GM19438 (cell line): ENCODE measurements around the gene HPSE2.
"Not testable (repeated sequence)": the region's sequence is repeated elsewhere in the genome, so short reads cannot be mapped to it uniquely, and the experiment has no call there.

Experiments used
- ATAC-seq: cut with Tn5 transposase; IDR thresholded peaks from one replicate; pipeline ENCODE4 v1.9.1; 2021; ENCODE audit warnings: low read depth; ENCODE audit not compliant: unreplicated experiment

The HPSE2 gene

DNA sequence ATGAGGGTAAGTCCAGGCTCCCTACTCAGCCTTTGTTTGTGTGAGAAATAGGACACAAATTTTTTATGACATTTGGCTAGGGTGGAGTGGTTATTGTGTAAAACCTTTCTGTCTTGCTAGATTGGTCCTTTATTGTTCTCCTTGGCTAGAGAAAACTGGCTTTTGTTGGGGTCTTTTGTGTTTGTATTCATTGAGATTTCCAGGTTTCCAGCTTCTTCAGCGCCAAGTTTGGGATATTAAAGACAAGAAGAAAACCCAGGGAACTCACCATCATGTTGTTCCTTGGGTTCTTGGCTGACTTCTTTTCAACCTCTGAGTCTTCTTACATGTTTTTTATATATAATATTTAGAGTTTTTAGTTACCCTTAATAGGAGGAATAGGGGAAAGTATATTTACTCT, 310.0 kb downstream of the HPSE2 start:
- ATAC-seq, result no peak

DNA sequence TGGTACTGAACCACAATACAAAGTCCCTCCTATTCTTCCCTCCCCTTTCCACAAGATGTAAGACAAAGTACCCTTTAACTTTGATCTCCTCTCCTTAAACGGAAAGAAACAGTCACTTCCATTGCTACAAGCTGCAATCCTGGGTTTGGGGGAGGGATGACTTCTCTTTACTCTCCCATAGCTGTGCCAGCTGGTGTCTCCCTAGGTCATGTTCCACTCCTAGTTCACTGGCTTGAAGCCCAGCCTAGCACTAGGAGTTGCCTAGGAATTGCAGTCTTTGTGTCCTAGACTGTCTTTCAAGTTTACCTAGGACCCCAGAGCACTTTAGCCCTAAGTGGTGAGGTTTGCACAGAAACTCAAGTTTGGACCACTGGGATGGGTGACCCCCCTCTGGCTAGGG, 311.1 kb downstream of the HPSE2 start:
- ATAC-seq, result no peak

DNA sequence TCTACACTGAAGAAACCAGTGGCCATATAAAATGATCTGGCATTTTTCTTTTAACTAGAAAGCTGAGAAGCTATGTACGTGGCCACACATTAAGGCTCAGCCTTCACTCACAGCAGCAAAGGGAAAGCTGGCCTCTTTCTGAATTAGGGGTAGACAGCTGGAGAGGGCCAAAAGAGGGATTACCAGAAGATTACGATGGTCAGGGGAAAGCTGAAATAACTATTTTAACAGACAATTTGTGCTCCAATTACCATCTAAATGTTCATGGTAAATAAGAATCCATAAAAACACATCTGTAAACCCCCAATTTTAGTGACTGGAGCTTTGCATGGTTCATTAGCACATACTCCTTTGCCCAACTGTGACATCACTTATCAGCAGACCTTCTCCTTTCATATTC, 314.3 kb downstream of the HPSE2 start:
- ATAC-seq, result no peak

DNA sequence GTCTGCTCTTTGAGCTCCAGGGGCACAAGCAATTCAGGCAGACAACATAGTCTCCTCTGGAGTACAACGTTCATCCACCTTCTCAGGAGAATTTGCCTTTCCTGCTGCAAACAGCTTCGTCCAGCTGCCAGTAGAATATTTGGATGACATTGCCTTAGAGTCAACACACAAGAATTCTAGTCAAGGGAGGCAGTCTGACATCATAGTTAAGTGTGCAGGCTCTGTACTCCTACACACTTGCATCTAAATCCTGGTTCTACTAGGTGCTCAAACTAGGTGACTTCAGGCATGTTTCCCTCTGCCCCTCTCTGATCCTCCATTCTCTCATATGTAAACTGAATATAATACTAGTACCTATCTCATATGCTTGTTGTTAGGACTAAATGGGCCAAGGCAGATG, 314.8 kb downstream of the HPSE2 start:
- no peak for ATAC-seq

DNA sequence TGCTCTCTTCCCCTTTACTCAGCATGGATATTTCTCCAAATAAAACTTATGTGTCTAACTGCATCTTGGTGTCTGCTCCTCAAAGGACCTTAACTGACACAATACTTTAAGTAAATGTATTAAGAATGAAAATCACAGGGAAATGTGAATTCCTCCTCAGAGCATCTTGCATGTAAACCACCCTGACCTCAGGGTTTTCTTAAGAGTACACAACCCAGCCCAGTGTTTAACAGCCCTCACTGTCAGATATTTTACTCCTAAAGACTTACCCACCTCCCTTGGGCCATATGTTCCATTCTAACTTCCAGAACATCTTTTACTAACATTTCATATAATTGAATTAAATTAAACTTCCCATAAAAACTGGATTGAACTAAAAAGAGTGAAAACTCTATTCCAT, 315.3 kb downstream of the HPSE2 start:
- no peak for ATAC-seq

DNA sequence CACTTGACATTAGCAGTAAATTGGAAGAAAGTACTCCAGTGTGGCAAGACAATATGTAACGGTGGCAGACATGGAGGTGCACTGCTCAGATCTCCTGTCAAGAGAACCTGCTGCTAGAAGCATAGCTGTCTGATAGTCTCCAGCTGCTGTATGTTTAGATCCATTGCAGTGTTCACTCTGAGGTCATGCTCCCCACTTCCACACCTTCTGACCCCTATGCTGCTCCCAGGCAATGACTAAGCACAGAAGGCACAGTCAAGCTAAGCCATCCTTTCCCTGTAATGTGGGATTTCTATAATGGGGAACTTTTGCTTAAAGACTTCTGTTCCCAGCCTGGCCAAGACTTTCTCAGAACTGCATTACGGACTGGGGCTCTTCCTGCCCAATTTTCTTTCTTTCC, 315.8 kb downstream of the HPSE2 start:
- no peak for ATAC-seq

DNA sequence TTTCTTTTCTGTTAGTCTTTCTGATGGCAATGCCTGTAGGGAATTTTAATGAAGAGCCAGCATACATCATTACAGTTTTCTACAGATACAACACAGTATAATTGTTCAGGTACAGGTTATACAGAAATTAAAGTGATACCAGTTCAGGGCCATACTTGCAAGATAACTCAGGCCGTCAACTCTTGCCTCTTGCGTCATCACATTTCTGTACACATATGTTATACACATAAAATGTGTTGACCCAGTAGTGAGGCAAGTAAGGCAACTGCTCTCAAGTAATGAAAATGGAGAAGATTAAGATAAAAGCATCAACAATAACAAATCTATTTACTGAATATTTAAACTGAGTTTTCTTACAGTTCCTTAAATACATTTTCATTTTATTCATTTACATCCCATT, 317.8 kb downstream of the HPSE2 start:
- no peak for ATAC-seq

DNA sequence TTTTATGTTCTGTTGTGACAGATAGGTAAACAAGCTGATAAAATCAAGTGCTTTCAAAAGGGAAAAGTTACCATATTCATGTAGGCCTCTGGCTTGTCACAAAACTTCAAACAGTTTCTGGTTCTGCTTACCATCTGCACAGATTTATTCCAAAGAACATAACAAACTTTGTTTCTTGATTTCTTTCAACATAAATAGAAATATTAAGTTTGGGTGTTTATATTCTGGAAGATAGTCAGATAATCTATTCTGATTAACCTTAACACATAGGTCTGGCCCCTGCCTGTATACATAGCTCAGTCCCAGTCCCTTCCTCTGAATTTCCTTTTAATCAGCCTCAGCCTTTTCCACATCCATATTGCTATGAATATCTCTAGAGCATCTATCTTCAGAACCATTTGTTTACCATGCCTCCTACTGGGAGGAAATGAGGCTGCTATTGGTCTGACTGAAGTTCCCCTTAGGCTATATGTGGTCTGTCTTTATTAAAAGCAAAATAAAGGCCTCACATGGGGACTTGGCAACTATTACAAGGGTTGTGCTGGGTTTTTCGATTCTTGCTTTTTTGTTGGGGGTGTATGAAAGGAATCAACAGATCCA, 319.0 kb downstream of the HPSE2 start:
- no peak for ATAC-seq

DNA sequence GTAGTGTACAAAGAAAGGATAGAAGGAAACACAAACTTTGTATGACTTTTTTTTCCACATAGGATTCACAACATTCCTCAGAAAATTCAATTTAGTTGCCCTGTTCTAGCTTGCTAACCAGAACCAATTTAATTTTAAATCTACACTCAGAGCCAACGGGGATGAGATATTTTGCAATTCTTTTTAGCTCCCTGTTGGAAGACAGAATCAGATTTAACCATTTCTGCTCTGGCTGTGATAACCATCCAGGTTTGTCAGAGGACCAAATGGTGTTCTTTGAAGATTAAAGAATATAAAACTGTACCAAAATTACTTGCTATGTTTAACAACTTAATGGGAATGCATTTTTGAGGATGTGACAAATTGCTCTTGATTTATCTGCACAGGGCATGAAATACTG, 319.7 kb downstream of the HPSE2 start:
- ATAC-seq, result no peak

DNA sequence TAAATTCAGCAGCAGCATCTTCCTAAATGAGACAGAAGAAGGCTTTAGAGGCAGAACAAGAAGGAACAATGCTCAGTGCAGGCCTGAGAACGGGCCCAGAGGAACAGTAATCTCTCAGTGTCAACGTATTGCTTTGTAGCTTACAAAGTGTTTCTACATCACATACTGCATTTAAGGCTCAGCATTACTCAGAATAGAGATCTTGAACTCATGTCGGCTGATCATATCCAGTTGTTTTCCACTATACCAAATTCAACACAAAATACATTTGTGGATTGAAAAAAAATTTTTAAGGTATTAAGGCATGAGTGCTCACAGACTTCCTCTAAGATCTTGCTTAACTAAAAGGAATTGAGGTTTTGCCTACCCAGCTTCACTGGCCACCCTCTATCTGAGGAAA, 325.1 kb downstream of the HPSE2 start:
- ATAC-seq, result no peak

DNA sequence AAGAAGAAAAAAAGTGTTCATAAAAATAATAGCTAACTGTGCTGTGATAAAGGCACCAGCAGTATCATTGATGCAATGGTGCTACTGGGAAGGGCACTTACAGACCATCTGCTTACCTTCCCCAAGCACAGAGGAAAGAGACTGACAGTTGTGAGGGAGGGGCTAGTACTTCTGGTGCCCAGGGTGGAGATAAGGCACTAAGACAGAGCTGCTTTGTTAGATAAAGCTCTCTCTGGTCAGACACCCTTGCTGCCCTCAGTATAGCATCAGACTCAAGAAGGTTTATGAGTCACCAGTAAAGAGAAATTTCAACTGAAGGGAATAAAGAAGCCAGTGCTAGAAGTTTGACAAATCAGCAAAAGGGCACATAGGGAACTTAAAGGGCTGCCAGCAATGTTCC, 325.6 kb downstream of the HPSE2 start:
- no peak for ATAC-seq

DNA sequence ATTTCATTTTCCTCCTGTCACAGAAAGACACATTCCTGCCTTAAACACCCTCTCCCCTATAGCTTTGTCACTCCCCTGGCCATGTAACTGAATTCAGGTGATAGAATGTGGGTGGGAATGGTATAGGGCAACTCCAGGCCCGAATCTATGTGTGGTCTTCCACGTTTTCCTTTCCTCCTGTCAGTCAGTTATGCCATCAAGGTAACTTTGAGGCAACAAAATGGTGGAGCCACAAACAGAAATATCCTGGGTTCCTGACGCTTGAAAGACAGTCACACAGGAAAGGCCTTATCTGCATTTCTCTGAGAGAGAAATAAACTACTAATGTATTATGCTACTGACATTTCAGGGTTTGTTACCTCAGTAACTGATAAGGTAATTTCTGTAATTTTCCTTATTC, 326.8 kb downstream of the HPSE2 start:
- no peak for ATAC-seq

DNA sequence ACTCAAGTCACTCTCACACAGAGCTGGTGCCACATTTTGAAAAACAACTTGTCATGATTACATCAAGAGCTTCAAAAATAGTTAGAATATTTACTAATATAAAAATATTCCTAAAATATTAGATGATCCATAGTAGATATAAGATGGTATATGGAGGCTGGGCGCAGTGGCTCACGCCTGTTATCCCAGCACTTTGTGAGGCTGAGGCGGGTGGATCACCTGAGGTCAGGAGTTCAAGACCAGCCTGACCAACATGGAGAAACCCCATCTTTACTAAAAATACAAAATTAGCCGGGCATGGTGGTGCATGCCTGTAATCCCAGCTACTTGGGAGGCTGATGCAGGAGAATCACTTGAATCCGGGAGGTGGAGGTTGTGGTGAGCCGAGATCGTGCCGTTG, 327.4 kb downstream of the HPSE2 start:
- not testable (repeated sequence) for ATAC-seq

DNA sequence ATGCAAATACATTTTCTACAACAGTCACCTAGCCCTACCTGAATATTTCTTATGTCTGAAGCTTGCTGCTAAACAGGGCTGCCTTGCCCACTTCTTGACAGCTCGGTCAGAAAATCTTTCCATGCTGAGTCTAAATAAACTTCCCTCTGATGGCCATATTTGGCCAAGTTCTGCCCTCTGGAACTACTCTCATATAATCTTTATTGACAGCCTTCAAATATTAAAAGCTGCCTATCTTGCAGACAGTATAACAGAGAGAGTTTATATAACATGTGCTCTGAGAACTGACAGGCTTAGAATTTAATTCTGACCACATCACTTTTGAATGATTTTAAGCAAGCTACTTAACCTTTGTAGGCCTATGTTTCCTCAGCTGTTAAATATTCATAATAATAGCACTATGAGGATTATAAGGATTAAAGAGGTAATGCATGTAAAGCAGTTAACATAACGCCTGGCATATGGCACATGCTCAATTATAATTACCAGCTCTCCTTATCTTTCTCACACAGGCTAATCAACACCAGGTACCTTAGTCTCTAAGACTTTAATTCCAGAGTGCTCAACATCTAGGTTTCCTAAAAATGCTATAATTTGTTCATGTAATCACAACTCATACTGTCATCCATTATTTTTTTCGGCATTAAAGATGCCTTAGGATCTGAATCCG, 334.1 kb downstream of the HPSE2 start:
- ATAC-seq, result no peak

DNA sequence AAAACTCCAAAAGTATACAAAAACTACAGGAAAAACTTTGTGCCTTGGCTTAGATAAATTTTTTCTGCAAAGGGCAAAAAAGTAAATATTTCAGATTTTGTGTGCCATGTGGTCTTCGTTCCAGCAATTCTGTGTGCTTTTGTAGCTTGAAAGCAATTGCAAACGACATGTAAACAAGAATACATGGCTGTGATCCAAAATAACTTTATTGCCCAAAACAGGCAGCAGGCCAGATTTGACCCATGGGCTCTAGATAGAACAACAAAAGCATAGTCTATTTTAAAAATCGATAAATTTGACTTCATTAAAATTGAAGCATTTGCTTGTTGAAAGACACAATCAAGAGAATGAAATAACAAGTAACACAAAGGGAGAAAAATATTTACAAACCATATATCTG, 336.6 kb downstream of the HPSE2 start:
- no peak for ATAC-seq

DNA sequence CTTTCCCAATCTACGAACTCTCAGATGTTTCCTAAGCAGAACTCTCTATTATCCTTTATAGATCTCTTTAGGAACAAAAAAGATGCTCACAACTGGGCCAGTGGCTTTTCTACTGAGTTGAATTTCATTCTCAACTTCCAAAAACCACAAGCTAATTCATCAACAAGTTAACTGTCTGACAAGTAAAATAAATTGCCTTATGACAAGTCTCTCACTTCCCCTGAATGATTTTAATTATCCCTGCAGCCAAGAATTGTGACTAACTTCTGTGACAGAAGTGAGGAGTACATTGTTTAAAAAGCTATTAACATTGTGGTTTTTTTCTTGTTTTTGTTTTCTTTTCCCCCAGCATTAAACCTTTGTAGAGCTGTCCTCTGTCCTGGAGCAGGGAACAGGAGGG, 343.1 kb downstream of the HPSE2 start:
- ATAC-seq, result no peak

DNA sequence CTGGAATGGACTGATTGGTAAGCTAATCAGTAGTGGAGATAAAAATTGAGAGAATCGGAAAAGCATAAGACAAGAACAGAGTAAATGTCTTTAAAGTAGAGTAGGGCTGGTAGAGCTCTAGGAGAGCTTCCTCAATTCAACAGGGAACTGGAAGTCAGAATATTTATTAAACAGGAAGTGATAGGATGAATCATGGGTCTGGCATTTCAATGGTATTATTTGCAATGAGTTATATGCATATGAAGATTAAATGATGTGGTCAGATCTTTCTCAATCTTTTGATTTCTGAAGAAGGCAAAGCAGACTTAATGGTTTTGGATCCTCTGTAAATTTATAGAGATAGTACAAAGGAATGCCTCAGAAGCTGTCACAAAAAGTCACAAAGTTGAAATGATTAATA, 349.0 kb downstream of the HPSE2 start:
- ATAC-seq, result no peak

DNA sequence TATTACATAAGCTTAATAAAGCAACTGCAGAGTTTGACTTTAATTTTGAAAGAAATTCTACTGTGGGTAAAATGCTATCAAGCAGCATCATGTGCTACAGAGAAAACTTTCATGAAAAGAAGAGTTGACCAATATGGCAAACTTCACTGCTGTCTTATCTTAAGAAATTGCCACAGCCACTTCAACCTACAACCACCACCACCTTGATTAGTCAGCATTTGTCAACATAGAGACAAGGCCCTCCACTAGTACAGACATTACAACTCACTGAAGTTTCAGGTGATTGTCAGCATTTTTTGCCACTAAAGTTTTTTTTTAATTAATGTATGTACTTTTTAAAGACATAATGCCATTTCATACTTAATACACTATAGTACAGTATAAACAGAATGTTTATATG, 350.3 kb downstream of the HPSE2 start:
- ATAC-seq, result no peak

DNA sequence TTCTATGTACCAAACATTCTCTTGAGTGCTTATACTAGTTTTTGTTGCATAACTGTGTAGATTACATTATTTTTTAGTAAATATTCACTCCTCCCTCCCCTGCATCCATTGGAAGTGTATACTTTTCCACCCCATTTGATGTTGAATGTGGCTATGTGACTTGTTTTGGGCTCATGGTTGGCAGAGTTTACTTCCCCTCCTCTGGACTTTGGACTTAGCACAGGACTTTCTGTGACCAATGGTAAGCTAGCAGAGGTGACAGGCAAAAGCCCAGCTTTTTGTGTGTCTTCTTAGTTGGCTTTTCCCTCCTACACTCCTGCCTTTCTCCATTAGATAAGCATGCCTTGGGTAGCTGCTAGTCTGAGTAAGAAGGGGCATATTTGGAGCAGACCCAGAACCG, 353.9 kb downstream of the HPSE2 start:
- no peak for ATAC-seq

DNA sequence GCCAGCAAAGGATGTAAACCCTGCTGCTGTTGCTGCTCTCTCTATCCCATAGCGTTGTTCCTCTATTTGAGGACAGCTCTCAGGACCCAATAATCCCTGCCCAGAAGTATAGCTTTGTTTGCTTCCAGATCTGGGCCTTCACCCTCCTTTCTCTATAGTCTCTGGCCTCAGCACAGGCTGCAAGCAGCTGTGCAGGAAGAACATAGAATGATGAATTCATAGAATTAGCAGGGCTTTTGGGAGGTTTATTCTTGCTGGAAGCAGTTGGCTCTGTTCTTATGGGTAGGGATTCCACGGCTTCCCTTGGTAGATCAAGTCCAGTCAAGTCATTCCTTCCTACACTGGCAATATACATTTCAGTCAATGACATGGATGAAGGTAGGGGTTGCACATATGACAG, 354.7 kb downstream of the HPSE2 start:
- no peak for ATAC-seq

DNA sequence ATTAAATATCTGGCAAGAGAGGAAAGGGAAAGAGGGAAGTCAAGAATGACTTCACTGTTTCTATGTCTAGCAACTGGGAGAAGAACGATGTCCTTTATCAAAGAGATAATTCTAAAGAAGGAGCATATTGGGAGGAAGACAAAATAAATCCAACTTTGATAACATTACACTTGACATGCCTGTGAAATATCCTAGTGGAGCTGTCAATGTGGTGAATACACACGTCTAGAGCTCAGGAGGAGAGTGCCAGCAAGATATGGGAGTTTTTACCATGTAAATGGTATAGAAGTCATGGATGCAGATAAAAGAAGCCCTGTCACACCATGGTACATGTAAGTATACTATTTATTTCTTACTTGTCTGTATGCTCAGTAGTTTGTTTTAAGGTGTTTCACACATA, 356.7 kb downstream of the HPSE2 start:
- ATAC-seq, result no peak

DNA sequence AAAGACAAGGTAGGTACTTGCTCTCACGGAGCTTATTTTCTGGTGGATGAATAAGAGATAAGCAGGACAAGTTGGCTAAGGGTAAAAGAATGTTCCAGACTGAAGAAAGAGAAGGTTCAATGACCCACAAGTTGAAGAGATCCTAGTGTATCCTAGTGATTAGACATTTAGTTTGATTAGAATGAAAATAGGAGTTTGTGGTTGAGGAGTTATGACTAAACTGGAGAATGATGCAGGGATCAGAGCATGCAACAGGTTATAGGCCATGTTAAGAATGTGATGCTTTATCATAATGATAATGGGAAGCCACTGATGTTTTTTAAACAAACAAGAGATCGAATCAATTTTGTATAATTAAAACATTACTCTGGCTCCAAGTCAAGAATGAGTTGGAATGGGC, 357.2 kb downstream of the HPSE2 start:
- no peak for ATAC-seq

DNA sequence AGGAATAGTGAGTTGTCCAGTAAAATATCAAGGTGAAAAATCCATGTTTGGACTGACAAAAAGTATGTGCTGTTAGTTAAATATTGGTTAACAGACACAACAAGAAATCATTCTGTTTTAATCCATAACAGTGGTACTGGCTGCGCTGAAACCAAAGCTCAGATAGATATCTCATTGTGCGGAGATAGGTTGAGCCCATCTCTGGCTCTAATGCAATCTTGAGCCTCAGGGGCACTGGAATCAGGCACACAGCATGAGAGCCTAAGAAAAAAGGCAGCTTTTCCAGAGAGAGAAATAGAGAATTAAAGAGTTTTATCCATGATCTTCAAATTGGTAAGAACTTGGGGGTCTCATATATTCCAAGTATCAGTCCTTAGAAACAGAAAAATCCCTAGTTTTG, 373.7 kb downstream of the HPSE2 start:
- no peak for ATAC-seq
